ENCODE results near the gene MR1.
"Not testable (repeated sequence)": the region's sequence is repeated elsewhere in the genome, so short reads cannot be mapped to it uniquely, and the experiment has no call there.

The MR1 gene

DNA sequence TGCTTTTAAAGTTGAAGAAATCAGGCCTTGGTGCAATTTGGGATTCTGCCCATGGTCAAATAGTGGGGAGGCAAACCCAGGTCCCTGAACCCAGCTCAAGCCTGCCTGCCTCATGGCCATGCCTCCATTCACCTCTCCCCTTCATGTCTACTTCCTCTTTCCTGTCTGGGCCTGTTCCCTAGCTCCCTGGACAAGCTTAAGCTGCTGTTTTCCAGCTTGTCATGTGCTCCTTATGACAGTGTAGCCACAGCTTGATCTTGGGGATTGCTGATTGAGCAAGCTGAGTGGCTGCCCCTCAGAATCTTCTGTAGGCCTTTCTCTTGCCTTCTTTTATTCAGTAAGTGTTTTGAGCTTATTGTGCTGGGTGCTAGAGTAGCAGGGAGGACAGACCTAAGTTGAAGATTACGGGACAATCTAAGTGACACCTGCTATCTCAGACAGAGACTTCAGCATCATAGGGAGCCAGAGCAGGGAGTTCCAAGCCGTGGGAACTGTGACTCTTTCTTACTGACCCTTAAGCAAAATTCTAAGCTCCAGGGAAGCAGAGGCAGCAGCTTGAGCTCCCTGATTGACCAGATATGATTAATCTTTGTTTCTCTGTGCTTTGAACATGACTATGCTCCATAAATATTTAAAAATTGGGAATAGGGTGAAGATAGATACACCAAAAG, 520 bp upstream of the MR1 start:
- Histone ChIP-seq H3K27me3 (no peaks in the 10 kb centered on the region), H3K9ac (peak overlapping the region; percentile 73 to 87 (median 79)), H3K27ac (peak overlapping the region; percentile 78 to 97 (median 80)), H3K4me2 (peak overlapping the region; percentile 80 to 100 (median 91)), H4K20me1 (no peaks in the 10 kb centered on the region), H3K4me3 (peak overlapping the region; percentile 59 to 70 (median 67)), H3K9me3 (replicated peaks in 1 of 11) (no peaks in the 10 kb centered on the region), H3K36me3 (peaks cover 0 to 7% (median 0%) of the 10 kb centered on the region in 11 experiments; a peak in 5 of 22 replicates), H3K4me1 (peaks cover 40 to 68% (median 43%) of the 10 kb centered on the region in 10 experiments)
- TF ChIP-seq Cebpa-rat (IDR thresholded peaks at IDR 0.05) = no peak

- peak overlapping the region in 3 of 10 experiments; percentile 59 to 67 (median 63); a peak in 5 of 20 replicates for H3K4me3 ChIP-seq
- H3K27ac ChIP-seq; H4K20me1 ChIP-seq; H3K9me3 ChIP-seq (replicated peaks in 1 of 11); H3K27me3 ChIP-seq; H3K9ac ChIP-seq: not testable (repeated sequence)
- peaks cover 0 to 19% (median 8%) of the 10 kb centered on the region in 11 experiments; a peak in 15 of 22 replicates for H3K36me3 ChIP-seq
- peaks cover 40 to 73% (median 45%) of the 10 kb centered on the region in 10 experiments for H3K4me1 ChIP-seq
- H3K4me2 ChIP-seq = peak overlapping the region; percentile 80 to 100 (median 91); a peak in 21 of 22 replicates
These were observed 1.4 kb downstream of the MR1 start for GRCh38 chr1:181035210-181035609.

- Histone ChIP-seq H3K4me3 (peak overlapping the region in 4 of 10 experiments; percentile 8 to 59 (median 26); a peak in 4 of 20 replicates), H3K27me3 (no peaks in the 10 kb centered on the region), H3K4me1 (peaks cover 42 to 83% (median 54%) of the 10 kb centered on the region in 10 experiments), H3K27ac (peak overlapping the region in 8 of 11 experiments; percentile 9 to 54 (median 21); a peak in 10 of 22 replicates), H3K4me2 (peak overlapping the region; percentile 80 to 100 (median 91)), H3K9me3 (replicated peaks in 1 of 11) (no peaks in the 10 kb centered on the region), H4K20me1 (peaks cover 0 to under 1% (median 0%) of the 10 kb centered on the region in 11 experiments; a peak in 1 of 22 replicates), H3K36me3 (peaks cover 0 to 19% (median 8%) of the 10 kb centered on the region in 11 experiments; a peak in 15 of 22 replicates), H3K9ac (peak overlapping the region in 3 of 11 experiments; percentile 3 to 54 (median 16); a peak in 2 of 22 replicates)
- no peak for TF ChIP-seq Cebpa-rat (IDR thresholded peaks at IDR 0.05)
These were observed 2.5 kb downstream of the MR1 start for GRCh38 chr1:181036107-181036836.

- H3K27me3 ChIP-seq = no peaks in the 10 kb centered on the region
- peak overlapping the region in 9 of 11 experiments; percentile 80 to 100 (median 91); a peak in 12 of 22 replicates for H3K4me2 ChIP-seq
- H3K9ac ChIP-seq = 0 out of 22 replicates have a peak overlapping the region, but pooled peaks of 1 of the 11 experiments have one; percentile 31
- H4K20me1 ChIP-seq = peaks cover 0 to 4% (median 0%) of the 10 kb centered on the region in 11 experiments; a peak in 1 of 22 replicates
- no peak overlapping the region for H3K4me3 ChIP-seq
- no peak overlapping the region; a peak in 1 of 22 replicates for H3K27ac ChIP-seq
- peaks cover 0 to 19% (median 8%) of the 10 kb centered on the region in 11 experiments; a peak in 15 of 22 replicates for H3K36me3 ChIP-seq
- no peak for TF ChIP-seq Cebpa-rat (IDR thresholded peaks at IDR 0.05)
- H3K4me1 ChIP-seq = peaks cover 46 to 89% (median 65%) of the 10 kb centered on the region in 10 experiments
- H3K9me3 ChIP-seq (replicated peaks in 1 of 11) = no peaks in the 10 kb centered on the region
These were observed 3.6 kb downstream of the MR1 start for GRCh38 chr1:181037386-181037785.

- no peak for TF ChIP-seq Cebpa-rat (IDR thresholded peaks at IDR 0.05)
- Histone ChIP-seq H3K9me3 (replicated peaks in 1 of 11) (no peaks in the 10 kb centered on the region), H3K36me3 (peaks cover 0 to 19% (median 8%) of the 10 kb centered on the region in 11 experiments; a peak in 15 of 22 replicates), H3K9ac (no peak overlapping the region), H3K4me3 (no peak overlapping the region), H3K27ac (no peak overlapping the region), H3K4me2 (peak overlapping the region in 2 of 11 experiments; percentile 98 to 100; a peak in 5 of 22 replicates), H3K4me1 (peaks cover 49 to 89% (median 67%) of the 10 kb centered on the region in 10 experiments), H4K20me1 (peaks cover 0 to 4% (median 0%) of the 10 kb centered on the region in 11 experiments; a peak in 1 of 22 replicates), H3K27me3 (no peaks in the 10 kb centered on the region)
These were observed 4.7 kb downstream of the MR1 start for GRCh38 chr1:181038399-181038873.

DNA sequence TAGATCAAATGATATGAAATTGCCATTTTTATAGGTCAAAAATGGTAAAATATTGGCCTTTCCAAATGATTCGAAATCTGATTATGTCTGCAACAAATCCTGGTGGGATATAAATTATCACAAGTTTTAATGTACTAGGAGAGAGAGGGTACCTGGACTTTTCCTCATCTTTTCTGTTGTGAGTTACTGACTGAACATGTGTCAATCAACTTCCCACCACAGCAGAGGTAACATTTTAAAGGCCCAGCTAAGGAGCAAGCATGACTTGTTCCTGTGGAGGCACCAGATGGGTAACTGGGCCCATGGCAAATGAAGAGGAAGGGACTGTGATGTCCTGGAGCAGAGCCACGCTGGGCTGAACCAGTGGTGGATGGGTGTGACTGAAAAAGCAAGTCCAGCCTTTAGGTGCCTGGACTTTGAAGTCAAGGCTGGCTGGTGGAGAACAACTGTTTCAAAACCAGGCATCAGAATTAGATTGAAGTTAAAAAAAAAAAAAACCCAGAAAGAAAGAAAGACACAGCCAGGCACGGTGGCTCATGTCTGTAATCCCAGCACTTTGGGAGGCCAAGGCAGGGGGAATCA, 6.6 kb downstream of the MR1 start:
- 0 out of 22 replicates have a peak overlapping the region, but pooled peaks of 1 of the 11 experiments have one; percentile 6 for H3K9ac ChIP-seq
- peaks cover 0 to 4% (median 0%) of the 10 kb centered on the region in 11 experiments; a peak in 1 of 22 replicates for H4K20me1 ChIP-seq
- H3K4me1 ChIP-seq = peaks cover 37 to 96% (median 70%) of the 10 kb centered on the region in 10 experiments
- peaks cover 3 to 23% (median 13%) of the 10 kb centered on the region in 11 experiments; a peak in 17 of 22 replicates for H3K36me3 ChIP-seq
- peaks cover 0 to 3% (median 0%) of the 10 kb centered on the region in 11 experiments; a peak in 7 of 22 replicates for H3K9me3 ChIP-seq (replicated peaks in 1 of 11)
- no peak overlapping the region for H3K4me3 ChIP-seq
- no peak for TF ChIP-seq Cebpa-rat (IDR thresholded peaks at IDR 0.05)
- peak overlapping the region in 5 of 11 experiments; percentile 38 to 86 (median 73); a peak in 10 of 22 replicates for H3K4me2 ChIP-seq
- H3K27me3 ChIP-seq = no peaks in the 10 kb centered on the region
- H3K27ac ChIP-seq = peak overlapping the region in 5 of 11 experiments; percentile 5 to 34 (median 15); a peak in 5 of 22 replicates

DNA sequence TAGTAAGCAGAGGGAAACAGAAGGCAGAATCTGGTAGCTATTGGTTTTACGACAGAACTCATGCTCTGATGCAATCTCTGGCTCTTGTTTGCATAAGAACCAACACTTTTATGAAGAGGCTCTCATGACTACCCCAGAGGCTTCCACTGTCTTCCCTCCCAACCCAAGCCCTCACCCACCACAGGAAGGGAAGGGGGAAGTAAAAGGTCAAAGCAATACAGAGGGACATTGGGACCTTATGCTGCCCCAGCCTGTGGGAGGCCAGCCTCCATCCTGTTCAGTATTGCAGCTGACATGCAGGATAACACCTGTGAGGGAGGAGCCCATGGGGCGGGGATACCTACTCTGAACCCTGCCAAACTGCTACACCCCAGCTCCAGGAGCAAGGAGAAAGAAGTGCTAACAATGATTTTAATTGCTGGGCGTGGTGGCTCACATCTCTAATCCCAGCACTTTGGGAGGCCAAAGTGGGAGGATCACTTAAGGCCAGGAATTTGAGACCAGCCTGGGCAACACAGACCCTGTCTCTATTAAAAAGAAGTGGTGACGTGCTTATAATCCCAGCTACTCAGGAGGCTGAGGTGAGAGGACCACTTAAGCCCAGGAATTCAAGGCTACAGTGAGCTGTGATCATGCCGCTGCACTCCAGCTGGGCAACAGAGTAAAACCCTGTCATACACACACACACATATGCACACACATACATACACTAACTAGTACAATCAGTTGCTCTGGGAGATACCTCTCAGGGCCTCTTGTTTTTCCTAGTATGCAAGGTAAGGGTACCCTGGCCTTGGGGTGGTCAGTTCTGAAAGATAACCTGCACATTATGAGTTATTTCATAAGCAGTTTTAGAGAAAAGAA, 9.5 kb downstream of the MR1 start:
- H3K4me1 ChIP-seq = peaks cover 17 to 71% (median 49%) of the 10 kb centered on the region in 10 experiments; a peak in 19 of 20 replicates
- H3K27ac ChIP-seq = peak overlapping the region in 10 of 11 experiments; percentile 2 to 74 (median 56); a peak in 19 of 22 replicates
- TF ChIP-seq Cebpa-rat (IDR thresholded peaks at IDR 0.05) = peak in 10 of 11 experiments; percentile 8 to 64 (median 45); a peak in 8 of 22 replicates
- peaks cover 0 to 4% (median 0%) of the 10 kb centered on the region in 11 experiments; a peak in 1 of 22 replicates for H4K20me1 ChIP-seq
- no peaks in the 10 kb centered on the region for H3K27me3 ChIP-seq
- H3K9me3 ChIP-seq (replicated peaks in 1 of 11) = peaks cover 0 to 17% (median 8%) of the 10 kb centered on the region in 11 experiments; a peak in 13 of 22 replicates
- H3K4me3 ChIP-seq = no peak overlapping the region
- peak overlapping the region in 5 of 11 experiments; percentile 5 to 51 (median 29); a peak in 5 of 22 replicates for H3K9ac ChIP-seq
- peaks cover 6 to 42% (median 21%) of the 10 kb centered on the region in 11 experiments; a peak in 18 of 22 replicates for H3K36me3 ChIP-seq
- peak overlapping the region; percentile 7 to 86 (median 60); a peak in 20 of 22 replicates for H3K4me2 ChIP-seq
